T47D (cell line): ENCODE data around the gene DELE1.

Source experiments
- DNase-seq, 2 experiments: peaks; one replicate each; pipeline versions ENCODE4 v3.0.0 to v3.0.0-alpha.2; 2011 to 2012; ENCODE audit warnings: low read depth in 1 of 2, low spot score in 1 of 2
- JUND ChIP-seq: IDR thresholded peaks from 2 replicates; pipeline ENCODE4 v1.6.1; 2012; ENCODE audit warnings: low read depth
- in situ Hi-C: cut with HindIII; loops from 2 replicates; pipeline ENCODE4 v1.10.0; 2016; ENCODE audit warnings: low sequenced_read_pairs, low pct_unique_long_range_greater_than_20kb

DELE1 gene

DNA sequence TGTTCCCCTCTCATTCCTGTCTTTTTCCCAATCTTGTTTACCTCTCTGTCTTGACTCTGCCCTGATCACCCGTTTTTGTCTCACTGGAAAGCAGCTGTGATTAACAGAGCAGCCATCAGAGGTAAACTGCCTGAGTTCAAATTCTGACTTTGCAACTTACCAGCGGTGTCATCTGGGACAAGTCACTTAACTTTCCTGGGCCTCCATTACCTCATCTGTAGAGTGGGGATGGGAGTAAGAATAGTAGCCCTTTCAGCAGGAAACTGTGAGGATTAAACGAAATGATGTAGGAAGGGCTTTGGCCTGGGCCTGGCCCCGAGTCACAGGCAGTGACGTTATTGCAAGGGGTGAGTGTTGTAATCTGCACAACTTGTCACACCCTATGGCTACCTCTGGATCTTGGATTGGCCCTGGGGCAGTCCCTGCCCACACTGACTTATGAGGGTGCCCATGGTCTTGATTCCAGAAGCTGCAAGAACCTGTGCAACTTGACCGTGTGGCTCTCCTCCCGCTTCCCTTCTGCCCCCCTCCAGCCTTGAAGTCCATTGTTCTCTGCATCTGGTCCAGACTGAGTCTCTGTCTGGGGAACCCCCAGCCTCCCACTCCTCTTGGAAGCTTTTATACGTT lies 35.0 kb downstream of the DELE1 start:
- no peak for TF ChIP-seq JUND
- in situ Hi-C loops, result no loop called here
- DNase-seq, result no peak

DNA sequence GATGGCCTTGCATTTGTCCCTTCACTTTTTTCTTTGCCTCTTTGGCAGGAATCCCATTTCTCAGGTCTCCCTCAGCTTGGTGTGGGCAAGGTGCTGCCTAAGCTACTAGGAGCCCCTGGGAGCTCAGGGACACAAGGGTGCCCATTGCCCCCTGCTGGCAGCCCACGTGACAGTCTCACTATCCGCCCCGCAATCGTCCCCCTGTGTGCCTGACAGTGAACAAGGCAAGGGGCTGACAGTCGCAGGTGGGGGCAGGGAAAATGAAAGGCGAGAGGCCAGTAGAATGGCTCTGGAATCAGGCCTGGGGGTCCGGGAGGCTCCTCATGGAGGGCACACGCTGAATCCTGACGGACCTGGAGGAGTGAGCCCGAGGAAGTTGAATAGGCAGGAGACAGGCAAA lies 36.3 kb downstream of the DELE1 start:
- TF ChIP-seq JUND, result no peak
- peak in 1 of 2 experiments; percentile 33 for DNase-seq
- in situ Hi-C loops, result no loop called here

GRCh38 chr5:141960449-141961323 lies 37.0 kb downstream of the DELE1 start:
- in situ Hi-C loops, result no loop called here
- DNase-seq, result peak; percentile 86 to 93
- TF ChIP-seq JUND, result no peak

DNA sequence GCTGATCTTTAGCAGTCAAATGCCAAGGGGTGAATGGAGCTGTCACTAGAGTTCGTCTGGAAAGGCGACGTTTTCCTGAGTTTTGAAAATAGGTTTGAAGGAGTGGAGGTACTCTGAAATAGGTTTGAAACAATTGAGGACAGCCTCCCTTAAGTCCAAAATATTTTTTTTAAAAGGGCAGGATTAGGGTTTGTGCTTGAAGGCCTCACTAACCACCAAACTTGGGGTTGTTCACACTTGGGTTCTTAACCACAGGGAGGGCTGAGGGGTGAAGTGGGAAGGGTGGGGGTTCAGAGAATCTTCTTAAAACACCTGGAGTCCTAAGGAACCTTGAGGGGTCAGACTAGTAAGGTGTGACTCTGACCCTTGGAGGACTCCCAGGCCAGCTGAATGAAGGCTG lies 37.8 kb downstream of the DELE1 start:
- in situ Hi-C loops, result no loop called here
- TF ChIP-seq JUND, result no peak
- DNase-seq, result no peak

- in situ Hi-C loops, result no loop called here
- TF ChIP-seq JUND, result no peak
- no peak for DNase-seq
These were observed 40.0 kb downstream of the DELE1 start for GRCh38 chr5:141963701-141964100.

GRCh38 chr5:141965071-141965470 lies 41.4 kb downstream of the DELE1 start:
- no peak for DNase-seq
- no peak for TF ChIP-seq JUND
- in situ Hi-C loops, result no loop called here

GRCh38 chr5:141966275-141966962 lies 42.7 kb downstream of the DELE1 start:
- DNase-seq, result no peak
- TF ChIP-seq JUND, result no peak
- in situ Hi-C loops, result no loop called here

- in situ Hi-C loops, result no loop called here
These were observed 43.3 kb downstream of the DELE1 start for GRCh38 chr5:141966963-141967333.

DNA sequence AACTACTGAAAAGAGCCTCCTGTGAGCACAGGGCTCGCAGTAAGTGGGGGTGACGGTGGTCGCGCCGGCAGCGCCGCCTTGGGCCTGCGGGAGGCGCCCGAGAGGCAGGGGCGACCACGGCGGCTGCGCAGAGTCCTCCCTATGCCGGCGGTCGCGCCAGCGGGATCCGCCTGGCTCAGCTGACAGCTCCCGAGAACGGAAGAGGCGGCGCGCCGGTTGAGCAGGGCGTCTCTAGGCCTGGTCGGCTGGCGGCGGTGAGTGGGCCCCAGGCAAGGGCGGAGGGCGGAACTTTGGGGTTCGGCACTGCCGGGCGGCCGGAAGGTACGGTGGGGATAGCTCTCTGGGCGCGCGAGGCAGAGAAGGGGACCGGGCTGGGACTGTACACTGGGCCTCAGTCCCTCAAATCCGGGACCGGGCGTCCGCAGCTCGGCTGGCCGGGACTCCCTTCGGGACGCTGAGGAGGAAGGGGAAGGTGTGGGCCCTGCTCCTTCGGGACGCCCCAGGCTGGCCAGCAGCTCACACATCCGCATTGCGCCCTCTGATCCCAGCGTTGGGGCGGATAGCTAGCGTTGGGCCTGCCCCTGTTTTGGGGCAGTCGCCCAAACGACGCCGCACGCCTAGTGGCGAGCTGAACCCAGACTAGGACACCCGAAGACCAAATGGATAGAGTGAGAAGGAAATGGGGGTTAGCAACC lies 45.4 kb downstream of the DELE1 start, which contains the start of gene RNF14:
TSS of gene RNF14 (plus strand) at position 192 of the 695 bp plus-strand sequence. CDS start 4,484 bp downstream, outside the sequence.
- peak; percentile 93 to 95 for DNase-seq
- no peak for TF ChIP-seq JUND
- in situ Hi-C loops, result no loop called here

More at GRCh38 chr5:141966963-141967333, 43.3 kb downstream of the DELE1 start:
- TF ChIP-seq JUND, result no peak
- no peak for DNase-seq

- TF ChIP-seq JUND, result no peak
These were observed 46.4 kb downstream of the DELE1 start for GRCh38 chr5:141969783-141970771.

GRCh38 chr5:141973871-141974595 lies 50.4 kb downstream of the DELE1 start:
- in situ Hi-C loops, result no loop called here
- no peak for TF ChIP-seq JUND
- no peak for DNase-seq

More at GRCh38 chr5:141969783-141970771, 46.4 kb downstream of the DELE1 start:
- DNase-seq, result peak in 1 of 2 experiments; percentile 26
- in situ Hi-C loops, result no loop called here
